Glomerular endothelial cell (primary cell): ENCODE data around the gene KIAA1671. TPM values are rescaled to one million over a fixed set of nuclear protein-coding genes. Genes with fewer than 3 reads are reported as not detected.

Experiments
- DNase-seq: peaks from one replicate; pipeline ENCODE4 v3.0.0-alpha.2; 2011; ENCODE audit warnings: low read depth, low spot score; ENCODE audit errors: extremely low read depth
- total RNA-seq: library from RNA; depleted of rRNA; stranded (reverse); fragments of >200 nt; gene quantifications from 2 replicates; pipeline ENCODE4 v1.2.3, GENCODE V29; 2015

Gene KIAA1671
- total RNA-seq, 1 donor from 2014 or later = 91.0 TPM

DNA sequence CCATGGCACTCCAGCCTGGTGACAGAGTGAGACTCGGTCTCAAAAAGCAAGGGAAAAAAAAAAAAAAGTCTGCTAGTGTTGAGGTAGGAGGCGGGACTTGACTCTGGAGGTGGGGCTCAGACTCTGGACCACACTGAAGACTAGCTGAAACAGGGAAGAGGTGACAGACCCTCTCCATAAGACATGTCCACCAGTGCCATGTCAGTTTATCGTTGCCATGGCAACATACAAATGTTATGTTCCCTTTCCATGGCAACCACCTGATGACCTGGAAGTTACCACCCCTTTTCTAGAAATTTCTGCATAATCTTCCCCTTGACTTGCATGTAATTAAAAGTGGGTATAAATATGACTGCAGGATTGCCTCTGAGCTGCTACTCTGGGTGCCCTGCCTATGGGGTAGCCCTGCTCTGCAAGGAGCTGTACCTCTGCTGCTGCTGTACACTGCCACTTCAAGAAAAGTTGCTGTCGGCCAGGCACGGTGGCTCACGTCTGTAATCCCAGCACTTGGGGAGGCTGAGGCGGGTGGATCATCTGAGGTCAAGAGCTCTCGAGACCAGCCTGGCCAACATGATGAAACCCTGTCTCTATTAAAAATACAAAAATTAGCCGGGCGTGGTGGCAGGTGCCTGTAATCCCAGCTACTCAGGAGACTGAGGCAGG, 55.1 kb downstream of the KIAA1671 start:
- DNase-seq = no peak

DNA sequence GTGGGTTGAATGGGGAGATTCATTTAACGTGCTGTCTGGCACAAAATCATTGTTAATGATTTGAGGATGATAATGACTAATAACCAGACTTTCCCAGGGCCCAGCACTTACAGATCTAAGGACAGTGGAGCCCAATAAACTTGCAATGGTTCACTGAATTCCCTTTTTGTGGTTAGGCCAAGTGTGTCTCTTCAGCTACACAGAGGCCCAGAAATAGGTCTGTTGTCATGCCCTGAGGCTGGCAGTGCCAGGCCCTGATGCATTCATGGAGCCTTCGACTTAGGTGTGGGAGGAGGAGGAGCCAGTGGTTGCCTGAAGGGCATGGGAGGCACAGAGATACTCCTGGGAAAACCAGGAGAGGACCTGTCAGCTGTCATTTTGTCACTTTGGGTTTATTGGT, 56.1 kb downstream of the KIAA1671 start:
- no peak for DNase-seq

DNA sequence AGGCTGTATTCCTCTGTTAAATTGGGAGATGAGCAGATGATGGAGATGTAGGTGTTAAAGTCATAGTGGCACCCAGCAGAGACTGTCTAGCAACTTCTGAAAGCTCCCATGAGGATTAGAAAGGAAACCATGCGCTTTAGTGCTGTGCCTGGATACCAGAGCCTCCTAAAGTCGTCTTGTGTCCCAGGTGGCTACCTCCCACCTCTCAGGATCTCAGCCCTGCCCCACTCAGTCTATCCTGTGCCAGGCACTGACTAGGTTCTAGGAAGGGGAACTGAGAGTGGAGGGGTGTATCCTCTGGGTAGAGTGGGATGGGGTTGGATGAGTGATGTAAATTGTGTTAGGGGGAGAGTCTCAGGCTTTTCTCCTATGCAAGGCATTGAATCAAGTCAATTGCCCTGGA, 60.2 kb downstream of the KIAA1671 start:
- no peak for DNase-seq

DNA sequence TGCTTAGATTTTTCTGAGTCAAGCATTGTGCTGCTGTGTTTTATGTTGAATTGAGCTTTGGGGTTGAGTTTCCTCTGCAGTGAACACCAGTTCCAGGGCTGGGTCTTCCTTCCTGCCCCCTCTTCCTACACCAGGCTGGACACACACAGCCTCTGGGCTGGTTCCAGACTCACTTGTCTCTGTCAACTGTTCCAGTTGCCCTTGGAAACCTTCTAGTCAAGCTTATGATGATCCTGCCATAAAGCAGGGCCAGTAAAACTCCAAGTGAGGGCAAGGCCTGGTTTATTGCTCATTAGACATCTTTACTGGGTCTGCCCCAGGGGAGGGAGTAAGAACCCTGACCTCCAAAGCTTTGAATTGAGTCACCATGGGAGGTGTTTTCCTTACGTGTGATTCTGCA, 61.1 kb downstream of the KIAA1671 start:
- no peak for DNase-seq

DNA sequence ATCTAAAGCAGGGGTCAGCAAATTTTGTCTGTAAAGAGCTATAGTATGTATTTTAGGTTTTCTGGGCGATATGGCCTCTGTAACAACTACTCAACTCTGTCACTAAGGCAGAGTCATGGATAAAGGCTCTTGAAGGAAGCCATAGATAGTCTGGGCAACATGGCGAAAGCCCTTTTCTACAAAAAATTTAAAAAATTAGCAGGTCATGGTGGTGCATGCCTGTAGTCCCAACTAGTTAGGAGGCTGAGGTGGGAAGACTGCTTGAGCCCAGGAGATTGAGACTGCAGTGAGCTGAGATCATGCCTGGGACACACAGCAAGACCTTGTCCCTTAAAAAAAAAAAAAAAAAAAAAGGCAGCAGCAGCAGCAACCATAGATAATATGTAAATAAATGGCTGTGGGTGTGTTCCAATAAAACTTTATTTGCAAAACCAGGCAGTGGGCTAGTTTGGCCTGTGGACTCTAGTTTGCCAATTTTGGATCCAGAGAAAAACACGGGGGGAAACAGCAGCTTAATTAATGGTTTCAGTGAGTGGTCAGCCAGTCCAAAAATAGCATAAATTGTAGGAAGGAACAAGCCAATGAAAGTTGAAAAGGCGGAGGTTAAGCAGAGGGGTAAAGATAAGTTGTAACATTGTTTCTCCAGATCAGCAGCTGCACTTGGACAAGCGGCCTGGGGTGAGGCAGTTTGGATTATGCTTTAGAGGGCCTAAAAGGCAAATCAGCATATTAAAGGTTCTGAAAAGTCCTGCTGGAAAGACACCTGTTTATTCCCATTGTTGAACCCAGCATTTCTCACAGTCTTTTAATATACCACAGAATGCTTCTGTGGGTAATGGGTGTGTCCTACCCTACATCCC, 62.6 kb downstream of the KIAA1671 start:
- no peak for DNase-seq

DNA sequence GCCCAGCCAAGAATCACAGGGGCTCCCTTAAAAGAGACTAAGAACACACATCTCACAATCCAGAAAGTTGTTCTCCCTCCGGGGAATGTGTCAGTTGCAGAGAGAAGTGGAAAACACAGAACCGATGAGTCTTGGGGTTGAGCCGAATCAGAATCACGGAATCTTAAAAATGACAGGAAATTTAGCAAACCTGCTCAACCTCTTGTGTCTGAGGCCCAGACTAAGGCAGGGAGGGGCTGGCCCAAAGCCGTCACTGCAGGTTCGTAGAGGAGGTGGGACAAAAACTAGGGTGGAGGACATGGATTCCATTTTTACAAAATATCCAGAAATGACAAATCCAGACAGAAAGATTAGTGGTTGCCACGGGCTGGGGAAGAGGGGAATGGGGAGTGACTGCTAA, 63.8 kb downstream of the KIAA1671 start:
- DNase-seq = no peak

DNA sequence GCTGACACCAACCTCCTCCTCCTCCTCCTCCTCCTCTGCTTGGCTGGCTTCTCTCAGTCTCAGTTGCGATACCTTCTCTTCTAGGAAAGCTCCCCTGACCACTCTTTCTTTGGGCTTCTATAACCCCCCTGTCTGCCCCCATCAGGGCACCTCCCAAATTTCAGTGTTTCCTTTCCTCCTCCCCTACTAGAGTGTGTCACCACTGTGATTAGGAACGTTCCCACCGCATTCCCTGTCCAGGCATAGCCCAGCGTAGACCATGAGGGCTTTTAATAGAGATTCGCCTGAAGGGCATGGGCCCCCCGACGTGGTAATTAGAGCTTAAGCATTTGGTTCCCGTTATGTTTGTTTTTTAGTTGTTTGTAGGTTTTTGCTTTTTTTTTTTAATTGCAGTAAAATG, 65.5 kb downstream of the KIAA1671 start:
- no peak for DNase-seq

DNA sequence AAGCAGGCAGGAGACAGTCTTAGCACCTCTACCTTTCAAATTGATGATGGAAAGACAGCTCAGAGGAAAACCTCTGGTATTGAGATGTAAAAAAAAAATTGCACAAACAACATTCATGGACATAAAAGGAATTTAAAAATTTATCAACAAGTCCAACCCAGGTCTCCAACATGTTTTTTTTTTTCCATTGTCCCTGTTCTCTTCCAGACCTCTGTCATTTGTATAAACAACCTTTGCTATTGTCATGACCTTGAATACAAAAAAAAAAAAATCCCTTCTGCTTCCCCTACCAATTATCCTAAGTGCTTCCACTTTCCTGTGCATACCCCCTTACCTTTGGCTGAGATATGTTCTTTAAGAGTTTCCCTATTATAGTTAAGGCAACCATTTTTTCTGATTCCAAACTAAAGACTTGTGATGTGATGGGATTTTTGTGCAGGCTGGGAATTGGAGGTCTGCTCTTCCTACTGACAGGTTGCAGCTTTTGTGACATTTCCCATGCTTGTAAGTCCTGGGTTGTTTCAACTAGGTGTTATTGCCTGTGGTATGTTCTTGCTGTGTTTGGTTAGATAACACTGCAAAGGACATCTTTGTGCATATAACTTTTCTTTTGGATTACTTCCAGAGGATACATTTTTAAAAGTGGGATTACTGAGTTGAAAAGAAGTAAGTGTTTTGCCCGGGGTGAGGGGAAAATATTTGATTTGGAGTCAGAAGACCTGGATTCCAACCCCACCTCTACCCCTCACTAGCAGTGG, 67.1 kb downstream of the KIAA1671 start:
- DNase-seq = no peak

DNA sequence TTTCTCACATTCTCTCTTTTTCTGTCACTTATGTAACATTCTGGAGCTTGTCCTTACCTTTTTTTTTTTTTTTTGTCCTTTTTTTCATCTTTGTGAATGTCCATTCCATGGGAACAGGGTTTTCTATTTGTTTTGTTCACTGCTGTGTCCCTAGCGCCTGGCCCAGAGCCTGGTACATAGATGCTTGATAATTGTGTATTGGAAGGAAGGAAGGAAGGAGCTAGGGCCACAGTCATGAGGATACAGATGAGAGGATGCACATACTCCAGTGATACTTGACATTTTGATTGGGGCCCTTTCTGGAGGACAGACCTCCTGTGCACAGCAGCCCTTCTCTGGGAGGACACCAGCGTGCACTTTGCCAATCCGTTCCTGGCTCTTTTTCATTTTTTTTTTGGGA, 68.9 kb downstream of the KIAA1671 start:
- DNase-seq = no peak

DNA sequence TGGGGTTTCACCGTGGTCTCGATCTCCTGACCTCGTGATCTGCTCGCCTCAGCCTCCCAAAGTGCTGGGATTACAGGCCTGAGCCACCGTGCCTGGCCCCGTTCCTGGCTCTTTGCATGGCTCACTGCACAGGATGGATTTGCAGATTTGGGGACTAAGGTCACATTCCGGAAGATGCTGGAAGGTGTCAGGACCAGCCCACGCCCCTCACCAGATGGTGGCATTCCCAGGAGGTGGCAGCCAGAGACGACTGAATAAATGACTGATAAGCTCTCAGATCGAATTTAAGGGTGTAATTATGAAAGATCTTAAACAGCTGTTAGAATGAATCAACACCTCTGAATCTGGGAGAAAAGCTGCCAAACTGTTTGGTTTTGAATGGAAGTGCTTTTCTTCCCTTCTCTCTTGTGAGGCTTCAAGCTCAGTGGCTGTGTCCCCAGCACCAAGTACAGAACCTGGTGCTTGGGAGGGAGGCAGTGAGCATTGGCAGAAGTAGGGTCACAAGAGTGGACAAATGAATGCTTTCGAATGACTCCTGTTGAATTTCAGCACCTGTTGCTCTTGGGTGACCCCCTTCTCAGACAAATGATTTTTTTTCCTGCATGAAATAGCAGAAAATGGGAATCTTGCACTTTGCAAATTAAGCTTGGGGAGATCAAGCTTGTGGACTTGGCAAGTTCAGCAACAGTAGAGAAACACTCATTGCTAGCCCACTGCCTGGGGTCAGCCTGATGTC, 69.6 kb downstream of the KIAA1671 start:
- no peak for DNase-seq

DNA sequence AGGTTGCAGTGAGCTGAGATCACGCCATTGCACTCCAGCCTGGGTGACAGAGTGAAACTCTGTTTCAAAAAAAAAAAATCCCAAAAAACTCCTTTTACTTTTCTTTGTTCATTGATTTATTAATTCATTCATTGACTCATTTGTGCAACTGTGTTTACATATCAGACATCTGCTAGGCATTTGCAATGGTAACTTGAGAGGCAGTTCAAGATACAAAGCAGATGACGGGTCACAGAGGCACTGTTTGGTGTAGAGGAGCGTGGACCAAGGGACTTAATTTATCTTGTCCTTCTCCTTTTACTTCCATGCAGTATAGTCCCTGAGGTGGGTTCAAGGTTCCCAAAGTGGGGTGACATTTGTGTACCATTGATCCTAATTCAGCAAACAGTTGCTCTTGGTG, 71.4 kb downstream of the KIAA1671 start:
- DNase-seq = no peak

DNA sequence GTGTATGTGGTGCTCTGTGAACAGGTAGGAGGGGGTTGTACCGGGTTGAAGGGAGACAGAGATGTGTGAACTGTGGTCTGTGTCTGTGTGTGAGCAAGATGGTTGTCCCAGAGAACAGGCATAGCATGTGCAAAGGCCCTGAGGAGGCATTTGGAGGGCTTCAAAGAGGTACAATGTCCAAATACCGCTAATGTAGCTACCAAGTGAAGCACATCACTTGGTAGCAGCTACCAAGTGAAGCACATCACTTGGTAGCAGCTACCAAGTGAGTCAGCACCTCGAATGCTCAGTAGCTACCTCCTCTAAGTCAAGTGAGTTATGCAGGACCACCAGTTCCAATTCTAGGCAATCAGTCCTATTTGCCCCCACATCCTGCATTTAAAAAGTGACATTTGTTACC, 72.4 kb downstream of the KIAA1671 start:
- no peak for DNase-seq

DNA sequence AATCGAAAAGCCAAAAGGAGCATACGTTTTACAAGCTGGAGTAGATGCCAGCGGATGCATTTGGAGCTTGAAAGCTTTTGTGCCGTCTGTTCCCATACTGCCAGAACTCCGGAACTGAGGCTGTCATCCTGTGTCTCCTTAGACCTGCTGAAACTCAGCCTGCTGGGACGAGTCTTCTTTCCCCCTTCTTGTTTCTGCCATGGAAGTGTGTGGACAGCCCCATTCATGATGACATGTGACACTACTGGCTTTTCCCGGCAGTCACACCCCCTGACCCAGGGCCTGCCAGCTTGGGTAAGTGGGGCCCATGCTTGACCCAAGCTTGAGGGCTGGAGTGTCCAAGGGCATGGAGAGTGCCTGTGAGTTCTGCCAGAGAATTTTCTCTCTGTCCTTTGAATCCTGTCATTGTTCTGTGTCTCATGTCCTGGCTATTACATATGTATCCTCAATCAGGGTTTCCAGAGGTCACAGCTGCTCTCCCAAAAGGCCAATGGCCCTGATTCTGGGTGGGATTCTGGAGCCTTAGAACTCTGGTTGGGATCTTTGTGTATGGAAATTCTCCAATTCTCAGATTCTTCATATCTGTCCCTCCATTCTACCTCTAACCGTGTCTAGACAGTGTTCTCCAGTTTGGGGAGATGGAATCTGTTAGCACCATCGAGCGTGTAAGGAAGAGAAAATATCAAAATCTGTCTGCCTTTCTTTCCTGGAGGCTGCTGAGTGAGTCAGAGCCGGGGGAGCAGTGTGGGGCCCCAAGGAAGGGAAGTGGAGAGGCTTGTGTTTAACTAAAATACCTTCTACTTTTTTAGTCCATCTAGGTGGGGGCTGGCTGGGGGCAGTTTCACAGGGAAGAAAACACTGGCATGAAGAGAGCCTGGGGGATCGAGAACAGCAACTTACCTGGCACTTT, 73.2 kb downstream of the KIAA1671 start:
- no peak for DNase-seq

DNA sequence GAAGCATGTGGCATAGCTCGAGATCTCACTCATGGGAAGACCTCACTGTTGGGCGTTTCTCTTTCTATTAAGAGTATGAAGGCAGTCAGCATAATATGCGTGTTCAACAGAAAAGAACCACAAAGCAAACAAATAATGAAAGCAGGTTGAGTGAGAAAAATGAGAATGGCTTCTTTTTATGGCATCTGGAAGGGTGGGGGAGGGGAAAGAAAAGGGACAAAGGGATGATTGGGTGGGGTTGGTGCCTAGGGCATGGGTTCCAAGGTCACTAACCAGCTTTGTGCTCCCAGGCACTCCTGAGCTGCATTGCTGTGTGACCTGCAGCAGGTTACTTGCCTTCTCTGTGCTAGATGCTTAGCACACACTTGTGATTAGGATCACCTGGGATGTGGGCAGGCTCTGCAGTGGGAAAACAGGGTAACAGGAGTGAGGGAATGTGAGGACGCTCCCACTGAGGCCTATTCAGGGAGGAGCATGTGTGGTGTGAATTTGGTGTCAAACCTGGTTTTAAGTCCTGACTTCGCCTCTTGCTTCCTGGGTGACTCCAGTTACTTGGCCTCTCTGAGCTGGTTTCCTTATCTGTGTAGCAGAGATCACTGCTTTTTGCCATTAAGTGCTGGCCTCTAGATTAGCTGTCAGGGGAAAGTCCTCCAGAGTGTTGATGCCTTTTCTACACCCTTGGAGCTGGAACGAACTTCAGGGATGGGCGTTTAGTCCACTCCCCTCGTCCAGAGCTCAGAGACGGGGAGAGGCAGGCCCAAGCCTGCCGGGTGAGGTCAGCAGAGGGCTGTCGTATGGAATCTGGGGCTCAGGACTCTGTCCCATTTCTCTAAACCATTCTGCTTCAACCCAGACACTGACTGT, 74.8 kb downstream of the KIAA1671 start:
- no peak for DNase-seq

DNA sequence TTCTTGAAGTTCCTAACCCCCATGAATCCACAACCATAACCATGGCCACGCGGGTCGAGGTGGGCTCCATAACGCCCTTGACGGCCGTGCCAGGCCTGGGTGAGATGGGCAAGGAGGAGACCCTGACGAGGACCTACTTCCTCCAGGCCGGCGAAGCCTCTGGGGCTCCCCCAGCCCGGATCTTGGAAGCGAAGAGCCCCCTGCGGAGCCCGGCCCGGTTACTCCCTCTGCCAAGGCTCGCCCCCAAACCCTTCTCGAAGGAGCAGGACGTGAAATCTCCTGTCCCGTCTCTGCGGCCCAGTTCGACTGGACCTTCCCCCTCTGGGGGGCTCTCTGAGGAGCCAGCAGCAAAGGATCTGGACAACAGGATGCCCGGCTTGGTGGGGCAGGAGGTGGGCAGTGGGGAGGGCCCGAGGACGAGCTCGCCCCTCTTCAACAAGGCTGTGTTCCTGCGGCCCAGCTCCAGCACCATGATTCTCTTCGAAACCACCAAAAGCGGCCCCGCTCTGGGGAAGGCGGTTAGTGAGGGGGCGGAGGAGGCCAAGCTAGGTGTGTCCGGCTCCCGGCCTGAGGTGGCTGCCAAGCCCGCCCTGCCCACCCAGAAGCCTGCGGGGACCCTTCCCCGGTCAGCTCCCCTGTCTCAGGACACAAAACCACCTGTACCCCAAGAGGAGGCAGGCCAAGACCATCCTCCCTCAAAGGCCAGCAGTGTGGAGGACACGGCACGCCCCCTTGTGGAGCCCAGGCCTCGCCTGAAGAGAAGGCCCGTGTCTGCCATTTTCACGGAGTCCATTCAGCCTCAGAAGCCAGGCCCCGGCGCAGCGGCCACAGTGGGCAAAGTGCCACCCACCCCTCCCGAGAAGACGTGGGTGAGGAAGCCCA, 75.7 kb downstream of the KIAA1671 start:
- no peak for DNase-seq

DNA sequence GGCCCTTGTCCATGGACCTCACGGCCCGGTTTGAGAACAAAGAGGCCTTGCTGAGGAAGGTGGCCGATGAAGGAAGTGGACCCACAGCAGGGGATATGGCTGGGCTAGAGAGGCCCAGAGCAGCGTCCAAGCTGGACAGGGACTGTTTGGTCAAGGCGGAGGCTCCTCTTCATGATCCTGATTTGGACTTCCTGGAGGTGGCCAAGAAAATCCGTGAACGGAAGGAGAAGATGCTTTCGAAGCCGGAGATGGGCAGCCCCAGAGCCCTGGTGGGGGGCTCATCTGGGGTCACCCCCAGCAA, 76.3 kb downstream of the KIAA1671 start:
- no peak for DNase-seq

DNA sequence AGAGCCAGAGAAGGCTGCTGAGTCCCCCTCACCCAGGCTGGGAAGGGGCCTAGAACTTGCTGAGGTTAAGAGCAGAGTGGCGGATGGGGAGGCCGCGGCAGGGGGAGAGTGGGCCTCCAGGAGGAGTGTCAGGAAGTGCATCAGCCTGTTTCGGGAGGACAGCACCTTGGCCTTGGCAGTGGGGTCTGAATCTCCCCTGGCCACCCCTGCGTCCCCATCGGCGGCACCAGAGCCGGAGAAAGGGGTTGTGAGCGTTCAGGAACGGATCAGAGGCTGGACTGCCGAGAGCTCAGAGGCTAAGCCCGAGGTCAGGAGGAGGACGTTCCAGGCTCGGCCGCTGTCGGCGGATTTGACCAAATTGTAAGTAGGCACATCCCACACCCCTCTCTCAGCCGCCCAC, 76.7 kb downstream of the KIAA1671 start:
- no peak for DNase-seq

DNA sequence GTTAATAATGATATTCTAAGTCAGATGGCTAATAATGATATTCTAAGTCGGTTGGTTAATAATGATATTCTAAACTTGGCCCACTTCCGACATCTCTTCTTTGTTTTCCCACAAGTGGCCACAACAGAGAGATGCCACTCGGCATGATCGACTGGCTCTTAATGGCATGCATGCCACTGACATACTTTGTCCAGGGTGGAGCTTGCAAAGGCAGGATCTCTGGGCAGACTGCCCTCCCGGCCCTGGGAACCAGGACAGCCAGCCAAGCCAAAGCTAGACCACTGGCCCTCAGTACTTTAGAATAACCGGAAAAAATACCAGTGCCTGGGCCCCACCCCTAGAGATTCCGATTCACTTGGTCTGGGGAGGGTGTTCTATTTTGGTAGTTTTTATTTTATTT, 78.1 kb downstream of the KIAA1671 start:
- no peak for DNase-seq
